ENCODE data around the gene DOCK4. TPM values are rescaled to one million over a fixed set of nuclear protein-coding genes. Genes with fewer than 3 reads are reported as not detected.

DOCK4 gene
- polyA plus RNA-seq, 12 donors, result 9.2 to 21.2 (median 10.6) TPM; not detected in 1

DNA sequence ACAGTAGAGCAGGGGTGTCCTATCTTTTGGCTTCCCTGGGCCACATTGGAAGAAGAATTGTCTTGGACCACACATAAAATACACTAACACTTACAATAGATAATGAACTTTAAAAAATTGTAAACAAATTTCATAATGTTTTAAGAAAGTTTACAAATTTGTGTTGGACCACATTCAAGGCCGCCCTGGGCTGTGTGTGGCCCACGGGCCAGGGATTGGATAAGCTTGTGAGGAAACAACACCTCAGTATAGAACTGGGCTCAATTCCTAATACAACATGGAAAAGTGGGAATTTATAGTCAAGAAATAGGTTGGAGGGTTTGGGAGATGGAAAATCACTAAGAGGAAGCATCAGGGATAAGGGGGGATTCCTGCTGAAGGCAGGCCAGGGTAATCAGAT lies 18.0 kb upstream of the DOCK4 start:
- DNase-seq, result no peak

GRCh38 chr7:112223310-112223709 lies 17.1 kb upstream of the DOCK4 start:
- DNase-seq, result no peak

- no peak for DNase-seq
Observed at GRCh38 chr7:112220877-112221434, 14.8 kb upstream of the DOCK4 start.

GRCh38 chr7:112215787-112216186 lies 9.6 kb upstream of the DOCK4 start:
- DNase-seq, result no peak

DNA sequence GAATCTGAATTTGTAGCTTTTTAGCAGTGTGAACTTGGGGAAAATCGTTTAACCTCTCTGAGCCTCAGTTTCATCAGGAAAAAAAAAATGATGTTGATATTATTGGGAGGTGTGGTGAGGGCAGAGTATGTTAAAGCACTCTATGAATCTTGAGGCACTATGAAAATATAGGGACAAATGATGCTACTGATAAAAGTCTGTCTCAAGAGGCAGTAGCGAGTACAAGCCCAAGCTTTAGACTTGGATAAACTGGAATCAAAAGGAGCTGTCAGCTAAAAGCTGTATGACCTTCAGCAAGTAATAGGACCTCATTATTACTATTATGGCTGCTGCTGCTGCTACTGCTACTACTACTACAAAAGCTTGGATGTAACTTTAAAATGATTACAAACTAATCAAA lies 8.7 kb upstream of the DOCK4 start:
- no peak for DNase-seq

GRCh38 chr7:112214268-112214667 lies 8.1 kb upstream of the DOCK4 start:
- no peak for DNase-seq

DNA sequence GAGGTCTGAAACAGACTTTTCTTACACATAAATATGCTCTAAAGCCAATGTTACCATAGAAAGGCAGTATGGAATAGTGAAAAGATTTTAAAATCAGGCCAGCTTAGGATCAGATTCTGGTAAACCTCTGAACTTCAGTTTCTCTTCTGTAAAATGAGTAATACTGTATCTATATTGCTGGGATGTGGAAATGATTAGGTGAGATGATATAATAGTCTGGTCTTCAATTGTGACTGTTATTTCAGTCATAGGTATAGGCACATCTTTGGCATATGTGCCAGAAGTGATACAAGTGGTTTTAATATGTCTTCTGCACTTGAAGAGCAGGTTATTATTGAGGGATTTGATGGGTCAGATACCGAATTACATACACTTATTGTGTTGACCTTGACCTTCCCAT lies 7.5 kb upstream of the DOCK4 start:
- DNase-seq, result no peak

GRCh38 chr7:112212571-112212970 lies 6.4 kb upstream of the DOCK4 start:
- no peak for DNase-seq

GRCh38 chr7:112211348-112211907 lies 5.2 kb upstream of the DOCK4 start:
- no peak for DNase-seq

- no peak for DNase-seq
Observed at GRCh38 chr7:112207765-112208164, 1.6 kb upstream of the DOCK4 start.

DNA sequence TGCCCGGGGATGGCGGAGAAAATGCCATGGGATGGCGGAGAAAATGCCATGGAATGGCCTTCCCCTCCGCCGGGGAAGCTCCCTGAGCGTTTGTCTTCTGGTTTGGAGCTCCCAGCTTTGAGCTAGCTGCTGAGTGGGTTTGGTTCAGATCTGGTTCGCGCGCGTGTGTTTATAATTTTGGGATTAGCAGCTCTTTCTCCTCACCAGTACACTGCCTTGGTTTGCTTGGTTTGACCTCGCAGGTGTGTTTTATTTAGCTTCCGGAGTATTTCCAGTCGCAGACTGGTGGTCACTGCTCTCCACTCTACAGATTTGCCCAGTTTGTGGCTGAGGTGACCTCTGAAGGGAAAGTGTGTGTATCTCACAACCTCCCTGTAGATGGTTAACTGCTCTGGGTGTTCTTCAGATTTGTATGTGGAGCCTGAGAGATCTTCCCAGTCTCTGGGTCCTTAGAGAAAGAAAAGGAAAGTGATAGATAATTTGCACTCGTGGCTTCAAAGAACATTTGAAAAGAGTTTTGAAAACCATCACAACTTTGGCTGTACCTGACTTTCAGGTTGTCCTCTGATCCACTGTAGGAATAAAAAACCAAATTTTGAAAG lies 893 bp upstream of the DOCK4 start:
- no peak for DNase-seq

GRCh38 chr7:112205343-112206237 lies 609 bp downstream of the DOCK4 start:
- peak; percentile 58 for DNase-seq

GRCh38 chr7:112204499-112205342 lies 1.5 kb downstream of the DOCK4 start:
- DNase-seq, result peak; percentile 9

DNA sequence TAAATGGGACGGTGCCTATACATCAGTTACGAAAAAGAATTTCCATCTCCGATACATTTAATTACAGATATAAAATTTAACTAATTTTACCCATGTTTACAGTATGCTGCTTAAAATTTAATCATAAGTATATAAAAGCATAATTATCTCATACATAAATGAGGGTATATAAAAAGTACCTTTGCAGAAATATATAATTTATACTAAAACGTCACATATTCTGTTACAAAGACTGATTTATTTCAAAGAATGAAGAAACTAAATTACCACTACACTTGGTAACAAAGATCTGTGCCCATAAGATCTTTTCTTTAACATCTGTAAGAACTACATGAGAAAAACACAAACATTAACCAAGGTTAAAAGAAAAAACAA lies 2.8 kb downstream of the DOCK4 start:
- DNase-seq, result no peak

DNA sequence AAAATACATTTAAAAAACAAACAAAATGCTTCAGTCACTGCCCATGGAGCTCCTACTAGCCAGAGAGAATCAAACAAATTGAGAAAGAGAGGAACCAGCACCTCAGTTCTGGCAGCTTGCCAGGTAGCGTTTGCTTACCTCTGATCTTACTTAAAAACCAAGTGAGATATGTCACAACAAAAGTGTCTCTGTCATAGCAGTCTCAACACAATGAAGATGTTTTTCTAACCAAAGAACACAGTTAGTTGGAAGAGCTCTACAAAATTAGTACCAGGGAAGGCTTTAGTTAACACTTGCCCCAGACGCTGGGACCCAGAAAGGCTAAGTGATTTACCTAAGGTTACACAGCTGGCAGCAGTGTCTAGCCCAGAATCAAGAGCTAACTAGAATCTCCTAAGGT lies 3.4 kb downstream of the DOCK4 start:
- DNase-seq, result no peak

GRCh38 chr7:112201839-112202238 lies 4.4 kb downstream of the DOCK4 start:
- DNase-seq, result no peak

DNA sequence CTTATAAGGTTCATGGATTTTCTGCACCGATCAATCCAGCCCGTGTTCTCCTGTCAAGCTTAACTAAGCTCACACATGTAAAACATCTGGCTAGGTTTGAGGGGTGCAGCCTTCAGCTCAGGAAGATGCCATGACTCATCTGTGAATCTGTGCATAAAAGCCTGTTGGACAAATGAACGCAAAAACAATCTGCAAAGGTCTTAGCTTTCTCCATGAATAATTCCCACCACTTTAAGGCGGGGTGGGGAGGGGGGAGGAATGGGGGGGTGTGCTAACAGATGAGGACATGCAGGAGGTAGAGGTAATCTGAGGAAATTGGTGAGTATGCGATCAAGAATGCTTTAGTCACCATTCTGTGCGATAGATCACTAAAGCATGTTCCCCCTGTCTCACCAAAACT lies 4.8 kb downstream of the DOCK4 start:
- DNase-seq, result no peak

DNA sequence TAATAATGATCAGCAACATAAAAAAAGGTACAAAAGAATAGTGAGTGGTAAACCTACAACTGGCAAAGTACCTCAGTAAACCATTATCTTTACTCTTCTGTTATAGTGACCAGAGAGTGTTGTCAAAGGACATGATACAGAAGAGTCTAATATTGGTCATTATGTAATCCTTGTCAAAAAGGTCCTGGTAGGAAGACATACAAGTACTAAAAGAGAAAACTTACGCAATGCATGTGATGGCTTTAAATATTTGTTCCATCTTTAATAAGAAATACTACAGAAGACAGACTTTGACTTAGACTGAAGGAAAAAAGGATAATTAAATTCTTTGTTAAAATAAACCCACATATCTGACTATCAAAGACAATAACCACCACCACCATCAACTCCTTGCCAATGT lies 6.5 kb downstream of the DOCK4 start:
- no peak for DNase-seq

DNA sequence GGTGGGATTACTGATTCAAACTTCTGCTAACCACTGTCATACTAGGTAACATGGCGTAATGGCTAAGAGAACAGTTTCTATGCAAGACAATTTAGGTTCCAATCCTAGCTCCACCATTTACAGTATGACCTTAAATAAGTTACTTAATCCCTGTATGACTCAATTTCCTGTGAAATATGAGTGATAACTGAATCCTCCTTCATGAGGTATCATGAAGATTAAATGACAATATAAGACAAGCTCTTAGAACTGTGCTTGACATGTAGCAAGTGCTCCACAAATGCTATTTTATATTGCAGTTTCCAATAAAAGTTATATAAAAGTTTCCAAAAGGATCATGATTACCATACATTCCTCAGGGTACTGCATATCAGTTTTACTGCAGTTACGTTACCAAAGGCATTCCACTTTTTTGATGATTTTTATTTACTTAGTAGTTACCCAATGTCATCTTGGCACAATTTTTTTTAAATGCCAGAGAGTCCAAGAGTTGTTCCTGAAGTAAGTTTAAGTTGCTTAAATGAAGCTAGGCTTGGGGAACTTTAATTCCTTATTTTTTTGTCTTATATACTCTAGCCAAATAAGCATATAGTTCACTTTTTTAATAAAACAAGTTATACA lies 7.1 kb downstream of the DOCK4 start:
- DNase-seq, result no peak

DNA sequence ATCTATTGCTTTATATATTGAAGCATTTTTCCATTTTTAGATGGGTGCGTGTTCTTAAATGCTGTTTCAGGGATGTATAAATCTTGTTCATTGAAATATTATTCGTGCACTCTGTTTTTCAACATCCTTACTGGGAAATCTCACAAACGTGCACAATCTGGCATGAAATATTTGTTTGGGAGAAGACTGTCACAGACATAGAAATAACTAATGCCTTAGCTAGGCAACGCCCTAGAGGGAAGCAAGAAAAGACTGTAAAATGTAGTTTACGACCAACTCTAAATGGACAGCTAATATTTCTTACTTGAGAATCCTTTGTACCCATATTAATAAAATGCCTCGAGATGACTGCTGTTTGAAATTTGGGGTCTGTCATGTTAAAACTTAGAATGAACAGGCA lies 8.9 kb downstream of the DOCK4 start:
- no peak for DNase-seq

- no peak for DNase-seq
Observed at GRCh38 chr7:112195717-112196116, 10.5 kb downstream of the DOCK4 start.
